Stimulated activated CD4-positive, alpha-beta T cell treated with anti-CD3 and anti-CD28 coated beads, Interleukin-4, amount 100 ng/mL, for 24 hours (primary cell): ENCODE data around the gene SLAMF9.

Experiments used
- DNase-seq: peaks from one replicate; pipeline ENCODE4 v3.0.0-alpha.2; 2020

SLAMF9 gene

GRCh38 chr1:159932296-159933285, 21.4 kb downstream of the SLAMF9 start:
- DNase-seq, result no peak

DNA sequence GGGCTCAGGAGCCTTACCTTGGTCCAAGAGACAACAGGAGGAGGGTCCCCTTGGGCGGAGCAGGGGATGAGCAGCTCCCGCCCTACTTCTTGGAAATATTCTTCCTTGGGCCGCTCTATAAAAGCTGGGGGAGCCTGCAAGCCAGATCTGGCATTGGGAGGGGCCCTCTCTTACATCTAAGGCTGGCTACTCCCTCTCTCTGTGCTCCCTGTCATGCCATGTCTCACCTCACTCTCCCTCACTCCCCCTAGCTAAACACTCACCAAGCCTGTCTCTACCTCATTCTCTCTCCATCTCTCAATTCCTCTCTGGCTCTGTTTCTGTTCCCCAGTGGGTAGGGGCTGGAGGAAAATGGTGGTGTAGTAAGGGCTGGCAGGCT, 22.3 kb downstream of the SLAMF9 start:
- DNase-seq, result no peak

- DNase-seq, result no peak
These were observed 22.8 kb downstream of the SLAMF9 start for GRCh38 chr1:159931101-159931794.

GRCh38 chr1:159930634-159931033, 23.4 kb downstream of the SLAMF9 start:
- DNase-seq, result no peak

DNA sequence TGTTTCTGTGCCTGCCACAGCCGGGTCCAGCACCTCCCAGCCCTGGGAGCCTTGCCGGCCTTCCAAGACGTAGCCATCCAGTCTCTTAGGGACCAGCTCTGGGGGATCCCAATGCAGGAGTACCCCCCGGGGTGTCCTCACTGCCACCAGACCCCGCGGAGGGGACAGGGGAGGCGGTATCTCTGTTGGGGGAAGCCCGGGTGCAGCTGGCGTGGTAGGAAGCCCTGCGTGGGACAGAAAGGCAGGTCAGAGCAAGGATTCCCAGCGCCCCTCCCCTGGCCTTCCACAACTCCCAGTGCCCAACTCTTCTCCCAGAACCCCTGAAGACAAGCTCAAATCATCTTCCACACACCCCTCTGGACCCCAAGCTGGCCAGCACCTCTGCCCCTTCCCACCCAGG, 23.8 kb downstream of the SLAMF9 start:
- DNase-seq, result no peak

DNA sequence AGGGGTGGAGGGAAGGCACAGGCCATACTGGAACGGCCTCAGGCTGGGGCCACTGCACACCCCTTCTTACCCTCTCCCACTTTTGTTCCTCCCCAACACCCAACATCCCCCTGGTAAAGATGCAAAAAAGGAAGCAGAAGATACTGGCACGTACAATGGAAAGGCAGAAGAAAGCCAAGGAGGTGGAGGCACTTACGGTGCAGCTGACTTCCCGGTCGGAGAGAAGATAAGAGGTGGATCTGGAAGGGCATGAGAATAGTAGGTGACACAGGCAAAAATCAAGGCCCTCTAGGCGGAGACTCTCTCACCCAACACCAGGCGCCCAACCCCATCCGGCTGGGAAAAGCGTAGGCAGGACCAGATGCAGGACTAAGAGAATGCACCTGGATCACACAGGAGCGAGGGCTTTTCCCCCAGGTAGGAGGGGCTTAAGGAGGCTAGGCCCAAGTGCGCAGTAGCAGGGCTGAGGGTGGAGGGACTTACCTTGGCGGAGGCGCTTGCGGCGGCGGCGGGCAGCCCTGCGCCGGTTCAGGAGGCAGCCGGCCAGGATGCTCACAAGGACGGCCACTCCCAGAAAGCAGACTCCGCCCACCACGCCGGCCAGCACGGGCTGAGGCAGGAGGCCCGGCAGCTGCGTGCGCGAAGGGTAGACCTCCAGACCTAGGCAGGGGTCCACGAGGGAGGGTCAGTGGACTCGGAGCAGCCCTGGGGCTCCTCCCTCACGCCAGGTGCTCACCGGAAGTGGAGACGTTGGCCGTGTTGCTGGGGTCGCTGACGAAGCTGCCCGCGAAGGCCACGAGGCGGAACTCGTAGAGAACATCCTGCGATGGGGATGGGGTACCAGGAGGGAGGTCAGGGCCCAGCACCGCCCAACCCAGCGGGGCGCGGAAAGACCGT, 24.6 kb downstream of the SLAMF9 start:
- no peak for DNase-seq

DNA sequence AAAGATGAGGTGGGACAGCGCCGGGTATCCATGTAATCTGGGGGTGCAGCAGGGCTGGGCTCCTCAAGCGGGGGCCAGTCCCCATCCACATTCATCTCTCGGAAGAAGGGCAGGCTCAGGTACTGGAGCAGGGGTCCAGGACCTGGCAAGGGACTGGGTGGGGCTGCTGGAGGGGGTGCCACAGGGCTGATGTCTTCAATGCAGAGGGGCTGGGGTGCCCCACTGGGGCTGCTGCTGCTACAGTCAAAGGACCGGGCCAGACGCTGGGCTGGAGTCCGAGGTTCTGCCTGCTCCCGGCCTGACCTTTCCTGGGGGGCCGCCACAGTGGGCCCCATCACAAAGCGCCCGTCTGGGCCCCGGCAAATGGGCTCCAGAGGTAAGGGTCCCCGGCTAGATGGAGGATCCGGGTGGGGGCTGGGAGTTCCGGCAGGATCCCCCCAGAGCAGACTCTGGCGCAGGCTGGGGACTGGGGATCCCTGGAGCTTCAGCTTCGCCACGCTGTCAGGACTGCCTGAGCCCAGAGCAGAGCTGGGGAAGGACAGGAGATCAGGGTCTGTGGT, 25.5 kb downstream of the SLAMF9 start:
- no peak for DNase-seq

DNA sequence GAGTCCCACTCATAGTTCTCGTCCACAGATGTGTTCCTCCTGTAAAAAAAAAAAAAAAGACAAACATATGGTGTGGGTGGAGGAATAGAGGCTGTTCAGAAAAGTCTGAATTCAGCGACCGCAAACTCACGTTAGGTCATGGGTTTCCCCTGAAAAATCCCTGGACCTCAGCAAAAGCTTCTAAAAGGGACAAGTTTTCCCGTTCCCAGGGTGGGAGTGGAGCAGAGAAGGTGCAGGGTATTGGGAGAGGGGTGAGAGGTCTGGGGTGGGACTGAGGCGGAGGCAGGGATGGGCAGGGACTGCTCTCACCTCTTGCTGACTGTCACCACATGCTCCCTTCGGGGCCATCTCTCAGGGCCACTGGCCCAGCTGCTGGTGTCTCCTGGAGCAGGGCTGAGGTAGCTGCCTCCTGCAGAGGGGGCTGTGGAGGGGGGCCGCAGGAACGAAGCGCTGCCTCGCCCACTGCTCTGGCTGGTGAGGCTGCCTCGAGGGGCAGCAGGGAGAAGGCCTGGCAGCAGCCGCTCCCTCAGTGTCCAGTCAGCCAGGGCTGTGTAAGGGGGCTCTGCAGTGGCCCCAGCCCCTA, 26.1 kb downstream of the SLAMF9 start:
- no peak for DNase-seq

DNA sequence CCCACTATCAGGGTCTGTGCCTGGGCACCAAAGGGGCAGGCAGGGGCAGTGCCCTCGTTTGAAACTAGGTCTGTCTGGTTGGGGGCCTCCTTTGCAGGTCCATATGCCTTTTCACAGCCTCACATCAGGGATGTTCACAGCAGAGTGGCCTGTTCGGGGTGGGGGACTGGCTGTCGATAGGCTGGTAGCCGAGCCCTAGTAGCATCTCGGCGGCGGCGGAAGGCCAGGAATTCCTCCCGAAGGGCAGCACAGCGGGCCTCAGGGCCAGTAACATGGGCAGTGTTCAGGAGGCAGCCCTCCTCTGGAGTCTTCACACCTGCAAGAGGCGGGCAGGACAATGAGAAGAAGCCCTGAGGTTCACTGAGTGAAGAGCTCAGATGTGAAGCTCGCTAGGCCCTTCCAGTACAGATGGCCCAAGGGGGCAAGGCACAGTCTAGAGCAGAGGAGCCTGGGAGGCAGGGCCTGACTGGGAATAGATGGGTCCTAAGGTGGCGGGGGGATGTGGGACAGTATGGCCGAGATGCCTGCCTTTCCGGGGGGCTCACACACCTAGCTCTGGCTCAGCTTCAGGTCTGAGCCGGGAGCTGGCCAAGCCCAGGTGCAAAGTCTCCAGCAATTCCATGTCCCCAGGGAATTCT, 26.7 kb downstream of the SLAMF9 start:
- DNase-seq, result no peak

DNA sequence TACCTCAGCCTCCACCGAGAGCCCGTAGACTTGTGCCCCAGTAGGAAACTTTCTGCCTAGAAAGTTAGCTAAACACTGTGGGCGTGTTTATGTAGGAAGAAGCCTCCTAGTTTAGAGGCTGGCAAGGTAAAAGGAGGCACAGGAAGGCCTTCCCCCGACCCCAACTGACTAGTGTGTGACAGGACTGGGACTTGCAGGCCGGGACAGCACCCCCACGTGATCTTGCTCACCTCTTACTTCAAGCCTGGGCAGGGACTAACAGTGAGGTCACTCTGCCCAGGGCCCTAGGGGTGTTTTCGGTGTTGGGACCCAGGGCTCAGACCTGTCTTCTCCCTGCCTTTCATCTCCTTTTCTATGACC, 28.3 kb downstream of the SLAMF9 start:
- no peak for DNase-seq

DNA sequence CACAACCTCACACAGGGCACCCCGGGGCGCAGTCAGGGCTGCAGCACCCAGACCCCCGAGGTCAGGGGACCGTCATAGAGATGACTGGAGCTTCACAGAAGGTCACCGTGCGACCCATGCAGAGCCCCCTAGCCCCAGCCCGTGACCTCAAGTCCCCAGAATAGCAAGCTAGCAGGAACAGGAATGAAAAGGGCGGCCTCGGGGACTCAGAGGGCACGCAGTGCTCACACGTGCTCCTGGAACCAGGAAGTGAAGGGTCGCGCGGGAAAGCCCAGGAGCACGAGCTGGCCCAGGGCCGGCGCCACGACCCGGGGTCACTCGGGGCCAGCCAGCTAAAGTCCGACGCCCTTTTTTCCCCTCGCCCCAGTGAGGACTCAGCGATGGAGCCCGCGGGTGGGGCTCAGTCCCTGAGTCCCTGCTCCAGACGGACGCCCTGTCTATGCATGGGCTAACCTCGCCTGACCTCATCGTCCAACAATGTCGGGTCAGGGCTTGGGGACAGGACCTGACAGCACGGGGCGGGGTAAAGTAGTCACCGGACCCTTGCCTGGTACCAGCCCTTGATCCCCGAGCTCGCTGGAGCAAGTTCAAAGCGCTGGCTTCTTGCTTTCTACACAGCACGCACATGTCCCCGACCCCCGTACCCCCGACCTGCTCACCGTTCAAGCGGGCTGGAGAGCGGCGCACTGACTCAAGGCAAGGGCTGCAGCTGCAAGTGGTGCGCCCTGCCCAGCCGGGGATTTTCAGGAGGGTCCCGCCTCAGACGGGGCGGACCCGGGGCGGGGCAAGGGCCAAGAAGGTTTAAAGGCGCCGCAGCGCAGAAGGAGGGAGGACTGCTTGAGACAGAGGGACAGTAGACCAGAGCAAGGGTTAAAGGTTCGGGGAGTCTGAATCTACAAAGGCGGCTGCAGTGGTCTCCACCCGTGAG, 29.0 kb downstream of the SLAMF9 start, which contains the start of gene TAGLN2:
Gene TAGLN2, minus strand, starts transcription at position 717 of the 928 bp plus-strand sequence. CDS start 4,998 bp downstream, outside the sequence.
- peak; percentile 91 for DNase-seq

- peak; percentile 59 for DNase-seq
These were observed 29.8 kb downstream of the SLAMF9 start for GRCh38 chr1:159924025-159924790.

DNA sequence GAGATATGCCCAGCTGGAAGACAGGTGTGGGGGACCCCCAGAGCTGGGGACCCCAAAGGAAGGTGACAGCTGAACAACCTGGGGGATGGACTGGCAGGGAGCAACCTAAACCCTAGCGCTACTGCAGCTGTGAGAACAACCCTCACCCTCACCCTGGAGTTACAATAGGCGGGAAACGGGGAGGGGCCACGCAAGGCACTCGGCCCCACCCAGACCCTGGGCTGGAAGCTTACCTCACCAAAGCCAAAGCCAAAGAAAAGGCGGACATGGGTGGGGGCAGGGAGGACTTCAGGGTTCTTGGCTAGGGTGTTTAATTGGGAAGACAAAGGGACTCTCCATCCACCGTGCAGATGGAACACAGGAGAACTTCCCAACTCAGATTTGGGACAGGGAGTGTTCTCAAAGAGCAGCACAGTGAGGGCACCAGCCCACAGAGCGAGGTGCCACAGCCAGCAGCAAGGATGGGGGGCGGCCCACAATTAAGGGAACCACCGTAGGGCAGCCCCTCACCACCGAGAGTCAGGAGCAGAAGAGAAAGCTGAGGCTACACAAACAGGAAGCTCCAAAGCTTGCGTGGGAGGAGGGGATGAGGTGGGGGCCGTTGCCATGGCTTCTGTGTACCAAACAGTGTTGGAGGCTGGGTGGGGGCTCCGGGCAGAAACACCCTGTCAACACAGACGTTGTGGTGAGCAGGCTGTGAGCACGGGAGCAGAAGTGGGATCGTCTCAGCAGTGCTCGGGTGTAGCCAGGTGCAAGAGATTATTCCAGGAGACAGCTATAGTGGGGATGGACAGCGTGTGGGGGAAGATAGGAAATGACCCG, 30.6 kb downstream of the SLAMF9 start:
- DNase-seq, result peak; percentile 82

DNA sequence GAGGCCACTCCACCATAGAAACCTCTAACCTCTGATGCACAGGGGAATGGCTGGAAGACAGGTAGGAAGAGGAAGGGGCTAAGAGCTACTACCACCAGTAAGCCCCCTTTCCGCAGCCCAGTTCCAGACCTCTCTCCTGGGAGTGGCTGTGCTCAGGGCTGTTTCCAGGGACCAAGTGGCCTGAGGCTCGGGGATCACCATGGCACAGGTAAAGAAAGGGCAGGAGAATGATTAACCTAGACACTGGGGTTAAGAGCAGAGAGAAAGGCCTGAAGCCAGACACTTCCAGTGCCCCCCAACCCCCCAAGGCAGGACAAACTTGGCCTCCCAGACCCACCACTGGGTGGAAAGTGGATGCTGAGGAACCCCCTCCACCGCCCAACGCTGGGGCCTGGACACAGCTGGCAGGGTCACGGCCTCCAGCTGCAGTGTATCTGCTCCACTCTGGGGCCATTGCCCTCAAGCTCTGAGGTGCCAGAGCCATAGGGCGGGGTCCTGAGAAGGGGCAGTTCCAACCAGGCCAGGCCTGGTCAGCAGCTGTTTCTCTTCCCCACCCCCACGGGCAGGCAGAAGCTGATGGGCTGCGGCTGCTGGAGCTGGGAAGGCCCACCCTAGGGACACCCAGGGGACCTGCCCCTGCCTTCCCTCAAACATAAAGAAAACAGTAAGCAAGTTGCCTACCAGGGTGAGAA, 31.4 kb downstream of the SLAMF9 start:
- no peak for DNase-seq

GRCh38 chr1:159921700-159922504, 32.1 kb downstream of the SLAMF9 start:
- DNase-seq, result peak; percentile 17

DNA sequence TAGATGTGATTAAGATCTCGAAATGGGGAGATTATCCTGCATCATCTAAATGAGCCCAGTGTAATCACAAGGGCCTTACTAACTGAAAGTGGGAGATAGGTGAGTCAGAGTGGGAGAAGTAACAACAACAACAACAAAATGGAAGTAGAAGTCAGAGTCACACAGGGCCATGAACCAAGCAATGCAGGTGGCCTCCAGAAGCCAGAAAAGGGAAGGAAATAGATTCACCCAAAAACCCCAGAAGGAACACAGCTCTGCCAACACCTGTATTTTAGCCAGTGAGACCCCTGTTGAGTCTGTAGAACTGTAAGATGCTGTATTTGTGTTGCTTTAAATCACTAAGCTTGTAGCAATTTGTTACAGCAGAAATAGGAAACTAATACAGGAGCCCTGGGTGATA, 32.8 kb downstream of the SLAMF9 start:
- DNase-seq, result no peak

DNA sequence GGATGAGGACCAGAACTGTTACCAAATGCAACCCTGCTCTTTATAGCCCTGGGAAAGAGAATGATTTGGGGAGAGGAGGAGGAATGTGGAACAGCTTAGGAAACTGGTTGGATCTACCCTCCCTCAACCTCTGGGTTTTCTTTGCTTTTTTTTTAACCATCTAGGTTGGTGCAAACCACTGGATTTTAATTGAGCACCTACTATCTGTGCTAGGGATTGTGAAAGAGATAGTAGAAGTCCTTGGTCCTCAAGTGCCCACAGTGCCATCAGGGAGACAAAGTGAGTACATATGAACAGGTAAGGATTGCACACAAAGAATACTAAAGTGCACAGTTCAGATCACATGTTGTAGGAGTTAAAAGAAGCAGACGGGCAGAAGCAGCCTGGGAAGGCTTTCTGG, 33.4 kb downstream of the SLAMF9 start:
- no peak for DNase-seq
